Adrenal gland (tissue), 5 donors: ENCODE results near the gene ENAH.

ENCODE experiments used
- POLR2A ChIP-seq, 2 donors: fragments of 450-650 bp; IDR thresholded peaks; one replicate each; pipeline ENCODE4 v1.6.1; 2017; ENCODE audit warnings: antibody characterized with exemption in 2 of 2, mild to moderate bottlenecking in 2 of 2, moderate library complexity in 1 of 2
- TF ChIP-seq, protein P1 (sequence below), 6 experiments: fragments of 450-650 bp in 4 of 6; fragments of 200-600 bp in 2 of 6; sonication (generic) in 1 of 6; IDR thresholded peaks; 1 replicate in 5 of 6; 2 replicates in 1 of 6; pipeline versions ENCODE4 v1.5.1 to v1.8.0; 2016 to 2021; ENCODE audit warnings: antibody characterized with exemption in 6 of 6, mild to moderate bottlenecking in 2 of 6, moderate library complexity in 1 of 6
- donor health status: DM: no; HTN: no; CAD: no.

DNA sequence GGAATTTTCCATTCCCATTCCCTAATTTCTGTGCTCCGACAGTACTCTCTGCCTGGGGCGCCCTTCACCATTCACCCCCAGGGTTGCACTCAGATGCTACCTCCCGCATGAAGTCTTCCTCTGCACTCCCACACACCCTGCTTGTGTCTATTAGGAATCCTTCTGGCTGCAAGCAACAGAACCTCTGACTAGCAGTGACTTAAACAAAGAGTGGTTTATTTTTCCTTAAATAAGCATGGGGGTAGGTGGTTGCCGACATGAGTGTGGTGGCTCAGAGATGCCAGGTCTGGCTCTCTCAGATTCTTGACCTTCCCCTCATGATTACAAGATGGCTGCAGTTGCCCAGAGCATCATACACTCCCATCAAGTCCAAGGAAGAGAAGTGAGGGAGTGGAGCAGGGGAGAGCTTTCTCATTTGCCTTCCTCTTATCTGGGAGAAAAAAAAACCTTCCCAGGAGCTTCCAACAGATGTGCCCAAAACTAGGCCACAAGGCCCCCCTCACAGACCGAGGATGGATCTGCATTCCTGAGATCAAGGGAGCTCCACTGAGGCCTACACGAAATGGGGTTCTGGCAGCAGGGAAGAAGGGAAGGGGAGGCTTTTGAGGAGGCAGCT, 175.5 kb downstream of the ENAH start:
- TF ChIP-seq, protein P1, sequence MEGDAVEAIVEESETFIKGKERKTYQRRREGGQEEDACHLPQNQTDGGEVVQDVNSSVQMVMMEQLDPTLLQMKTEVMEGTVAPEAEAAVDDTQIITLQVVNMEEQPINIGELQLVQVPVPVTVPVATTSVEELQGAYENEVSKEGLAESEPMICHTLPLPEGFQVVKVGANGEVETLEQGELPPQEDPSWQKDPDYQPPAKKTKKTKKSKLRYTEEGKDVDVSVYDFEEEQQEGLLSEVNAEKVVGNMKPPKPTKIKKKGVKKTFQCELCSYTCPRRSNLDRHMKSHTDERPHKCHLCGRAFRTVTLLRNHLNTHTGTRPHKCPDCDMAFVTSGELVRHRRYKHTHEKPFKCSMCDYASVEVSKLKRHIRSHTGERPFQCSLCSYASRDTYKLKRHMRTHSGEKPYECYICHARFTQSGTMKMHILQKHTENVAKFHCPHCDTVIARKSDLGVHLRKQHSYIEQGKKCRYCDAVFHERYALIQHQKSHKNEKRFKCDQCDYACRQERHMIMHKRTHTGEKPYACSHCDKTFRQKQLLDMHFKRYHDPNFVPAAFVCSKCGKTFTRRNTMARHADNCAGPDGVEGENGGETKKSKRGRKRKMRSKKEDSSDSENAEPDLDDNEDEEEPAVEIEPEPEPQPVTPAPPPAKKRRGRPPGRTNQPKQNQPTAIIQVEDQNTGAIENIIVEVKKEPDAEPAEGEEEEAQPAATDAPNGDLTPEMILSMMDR (IDR thresholded peaks at IDR 0.05), result no peak
- no peak for TF ChIP-seq POLR2A (IDR thresholded peaks at IDR 0.05)
